Measurements from ENCODE around the gene CACNG7. TPM values are rescaled to one million over a fixed set of nuclear protein-coding genes. Genes with fewer than 3 reads are reported as not detected.

The CACNG7 gene
- total RNA-seq, 1 experiment from 2014 or later: not detected

DNA sequence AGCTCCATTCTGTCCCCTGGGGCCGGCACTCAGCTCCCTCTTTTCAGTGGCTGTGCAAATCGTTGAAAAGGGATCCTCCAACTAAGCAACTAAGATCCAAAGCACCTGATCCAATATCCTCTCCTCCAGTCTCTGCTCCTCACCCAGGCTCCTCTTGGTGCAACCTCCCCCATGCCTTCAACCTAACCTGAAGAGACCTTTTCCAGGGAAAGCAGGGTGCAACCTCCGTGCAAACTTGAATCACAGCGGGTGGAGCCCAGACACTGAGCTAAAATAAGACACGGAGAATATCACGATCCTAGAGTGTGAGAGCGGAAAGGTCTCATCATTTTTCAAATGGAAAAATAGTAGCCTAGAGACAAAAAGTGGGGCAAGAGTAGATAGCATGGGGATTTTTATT, 8.3 kb downstream of the CACNG7 start:
- POLR2A ChIA-PET (ENCODE audit: low non-redundant PET): interaction anchor here (0.6 kb wide), 1 partner anchor 140 kb away, joined by 3 read pairs; no protein-coding TSS in a partner anchor
- Histone ChIP-seq H3K4me1 (ENCODE audit: insufficient read depth, low read length, poor library complexity, severe bottlenecking) (no peaks in the 10 kb centered on the region), H3K9me3 (ENCODE audit: low read depth, low read length, poor library complexity, severe bottlenecking) (no peaks in the 10 kb centered on the region), H3K36me3 (ENCODE audit: insufficient read depth, low read length, poor library complexity, severe bottlenecking) (no peaks in the 10 kb centered on the region), H3K27ac (ENCODE audit: low read depth, low read length, poor library complexity, severe bottlenecking) (no peak overlapping the region), H3K27me3 (replicated peaks; ENCODE audit: insufficient read depth, low read depth, low read length, poor library complexity) (no peaks in the 10 kb centered on the region), H3K4me3 (ENCODE audit: low read depth, low read length, poor library complexity, severe bottlenecking) (no peak overlapping the region)
- intact Hi-C loops (cut with micrococcal nuclease; ENCODE audit: unreplicated experiment): no loop called here
- TF ChIP-seq CTCF (conservative IDR thresholded peaks at IDR 0.05; ENCODE audit: low read depth, low read length): no peak
- TF ChIP-seq EZH2 (IDR thresholded peaks at IDR 0.05; ENCODE audit: borderline replicate concordance, low read depth, low read length, poor library complexity, severe bottlenecking): no peak
- no TSS peak for BruUV-seq (replicated peaks)
- CTCF ChIA-PET: interaction anchor here (0.6 to 0.7 kb wide), 2 partner anchors 104 to 135 kb away, joined by 5 to 9 read pairs; no protein-coding TSS in a partner anchor
- no peak for DNase-seq (ENCODE audit: low spot score)

GRCh38 chr19:53927739-53928138, 18.7 kb downstream of the CACNG7 start:
- H3K36me3 ChIP-seq (ENCODE audit: insufficient read depth, low read length, poor library complexity, severe bottlenecking): no peaks in the 10 kb centered on the region
- ChIA-PET CTCF (no interaction called here), POLR2A (ENCODE audit: low non-redundant PET) (interaction anchor here (0.6 kb wide), 1 partner anchor 1519 kb away, joined by 26 read pairs; no protein-coding TSS in a partner anchor)
- no peaks in the 10 kb centered on the region for H3K27me3 ChIP-seq (replicated peaks; ENCODE audit: insufficient read depth, low read depth, low read length, poor library complexity)
- intact Hi-C loops (cut with micrococcal nuclease; ENCODE audit: unreplicated experiment): no loop called here
- no peak overlapping the region for H3K27ac ChIP-seq (ENCODE audit: low read depth, low read length, poor library complexity, severe bottlenecking)
- no peaks in the 10 kb centered on the region for H3K9me3 ChIP-seq (ENCODE audit: low read depth, low read length, poor library complexity, severe bottlenecking)
- TF ChIP-seq CTCF (conservative IDR thresholded peaks at IDR 0.05; ENCODE audit: low read depth, low read length) (no peak), EZH2 (IDR thresholded peaks at IDR 0.05; ENCODE audit: borderline replicate concordance, low read depth, low read length, poor library complexity, severe bottlenecking) (no peak)
- H3K4me3 ChIP-seq (ENCODE audit: low read depth, low read length, poor library complexity, severe bottlenecking): no peak overlapping the region
- peak; percentile 57 for DNase-seq (ENCODE audit: low spot score)
- BruUV-seq (replicated peaks): no TSS peak
- H3K4me1 ChIP-seq (ENCODE audit: insufficient read depth, low read length, poor library complexity, severe bottlenecking): no peaks in the 10 kb centered on the region

DNA sequence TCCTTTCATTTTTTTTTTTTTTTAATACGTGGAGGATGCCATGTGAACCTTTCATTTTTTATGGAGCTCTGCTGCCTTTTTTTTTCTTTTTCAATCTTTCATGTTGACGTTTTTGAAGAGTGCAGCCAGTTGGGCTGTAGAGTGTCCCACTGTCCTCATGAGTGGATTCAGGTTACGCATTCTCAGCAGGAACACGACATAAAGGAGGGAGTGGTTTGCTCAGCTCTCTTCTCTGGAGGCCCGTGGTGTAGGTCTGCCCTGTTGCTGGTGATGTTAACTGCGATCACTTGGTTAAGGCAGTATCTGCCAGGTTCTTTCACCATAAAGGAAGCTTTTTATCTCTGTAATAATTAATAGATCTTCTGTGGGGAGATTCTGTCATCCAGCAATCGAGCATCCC, 27.0 kb downstream of the CACNG7 start:
- TF ChIP-seq CTCF (conservative IDR thresholded peaks at IDR 0.05; ENCODE audit: low read depth, low read length): no peak
- no peak for TF ChIP-seq EZH2 (IDR thresholded peaks at IDR 0.05; ENCODE audit: borderline replicate concordance, low read depth, low read length, poor library complexity, severe bottlenecking)
- Histone ChIP-seq H3K27me3 (replicated peaks; ENCODE audit: insufficient read depth, low read depth, low read length, poor library complexity) (no peaks in the 10 kb centered on the region), H3K9me3 (ENCODE audit: low read depth, low read length, poor library complexity, severe bottlenecking) (no peaks in the 10 kb centered on the region), H3K4me1 (ENCODE audit: insufficient read depth, low read length, poor library complexity, severe bottlenecking) (no peaks in the 10 kb centered on the region), H3K36me3 (ENCODE audit: insufficient read depth, low read length, poor library complexity, severe bottlenecking) (no peaks in the 10 kb centered on the region), H3K27ac (ENCODE audit: low read depth, low read length, poor library complexity, severe bottlenecking) (no peak overlapping the region), H3K4me3 (ENCODE audit: low read depth, low read length, poor library complexity, severe bottlenecking) (no peak overlapping the region)
- intact Hi-C loops (cut with micrococcal nuclease; ENCODE audit: unreplicated experiment): no loop called here
- no TSS peak for BruUV-seq (replicated peaks)
- DNase-seq (ENCODE audit: low spot score): no peak
- ChIA-PET CTCF (interaction anchor here (0.7 kb wide), 1 partner anchor 102 kb away, joined by 6 read pairs; no protein-coding TSS in a partner anchor), POLR2A (ENCODE audit: low non-redundant PET) (no interaction called here)
